WTC11 (cell line): ENCODE results near the gene NTMT1.

Source experiments
- KAT7 ChIP-seq: sonication (generic); formaldehyde crosslinking; IDR thresholded peaks from 2 replicates; pipeline ENCODE4 v1.8.1; 2023; ENCODE audit warnings: missing genetic modification reagents, mild to moderate bottlenecking, borderline replicate concordance
- NR1H2 ChIP-seq: sonication (generic); formaldehyde crosslinking; IDR thresholded peaks from 2 replicates; pipeline ENCODE4 v1.9.0; 2021; ENCODE audit warnings: mild to moderate bottlenecking, moderate library complexity, missing genetic modification reagents
- TF ChIP-seq, protein P1 (sequence below): sonication (generic); formaldehyde crosslinking; IDR thresholded peaks from 2 replicates; pipeline ENCODE4 v1.8.1; 2023; ENCODE audit warnings: mild to moderate bottlenecking, missing genetic modification reagents, moderate library complexity
- TF ChIP-seq, protein P2 (sequence below): fragments of 200-600 bp; IDR thresholded peaks from 2 replicates; pipeline ENCODE4 v1.8.0; 2022; ENCODE audit warnings: antibody characterized with exemption

DNA sequence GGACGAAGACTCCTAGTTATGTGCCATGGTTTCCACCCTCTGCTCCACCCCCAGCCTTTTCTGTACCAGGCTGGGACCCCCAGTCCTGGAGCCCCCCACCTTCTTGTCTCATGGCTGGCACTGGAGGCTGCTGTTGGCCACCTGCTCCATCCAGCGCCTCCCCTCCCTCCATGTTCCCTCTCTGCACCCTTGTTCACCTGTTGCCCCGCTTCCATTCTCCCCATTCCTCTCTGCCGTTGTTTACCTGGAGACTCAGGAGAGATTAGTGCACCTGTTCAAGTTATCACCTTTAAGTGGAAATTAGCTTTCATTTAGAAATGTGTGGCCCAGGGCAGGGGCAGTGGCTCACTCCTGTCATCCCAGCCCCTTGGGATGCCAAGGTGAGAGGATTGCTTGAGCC lies 7.2 kb downstream of the NTMT1 start:
- TF ChIP-seq, protein P1, sequence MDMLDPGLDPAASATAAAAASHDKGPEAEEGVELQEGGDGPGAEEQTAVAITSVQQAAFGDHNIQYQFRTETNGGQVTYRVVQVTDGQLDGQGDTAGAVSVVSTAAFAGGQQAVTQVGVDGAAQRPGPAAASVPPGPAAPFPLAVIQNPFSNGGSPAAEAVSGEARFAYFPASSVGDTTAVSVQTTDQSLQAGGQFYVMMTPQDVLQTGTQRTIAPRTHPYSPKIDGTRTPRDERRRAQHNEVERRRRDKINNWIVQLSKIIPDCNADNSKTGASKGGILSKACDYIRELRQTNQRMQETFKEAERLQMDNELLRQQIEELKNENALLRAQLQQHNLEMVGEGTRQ (CRISPR knock-in tag), result no peak
- TF ChIP-seq, protein P2, sequence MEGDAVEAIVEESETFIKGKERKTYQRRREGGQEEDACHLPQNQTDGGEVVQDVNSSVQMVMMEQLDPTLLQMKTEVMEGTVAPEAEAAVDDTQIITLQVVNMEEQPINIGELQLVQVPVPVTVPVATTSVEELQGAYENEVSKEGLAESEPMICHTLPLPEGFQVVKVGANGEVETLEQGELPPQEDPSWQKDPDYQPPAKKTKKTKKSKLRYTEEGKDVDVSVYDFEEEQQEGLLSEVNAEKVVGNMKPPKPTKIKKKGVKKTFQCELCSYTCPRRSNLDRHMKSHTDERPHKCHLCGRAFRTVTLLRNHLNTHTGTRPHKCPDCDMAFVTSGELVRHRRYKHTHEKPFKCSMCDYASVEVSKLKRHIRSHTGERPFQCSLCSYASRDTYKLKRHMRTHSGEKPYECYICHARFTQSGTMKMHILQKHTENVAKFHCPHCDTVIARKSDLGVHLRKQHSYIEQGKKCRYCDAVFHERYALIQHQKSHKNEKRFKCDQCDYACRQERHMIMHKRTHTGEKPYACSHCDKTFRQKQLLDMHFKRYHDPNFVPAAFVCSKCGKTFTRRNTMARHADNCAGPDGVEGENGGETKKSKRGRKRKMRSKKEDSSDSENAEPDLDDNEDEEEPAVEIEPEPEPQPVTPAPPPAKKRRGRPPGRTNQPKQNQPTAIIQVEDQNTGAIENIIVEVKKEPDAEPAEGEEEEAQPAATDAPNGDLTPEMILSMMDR, result no peak
- TF ChIP-seq KAT7 (CRISPR knock-in tag) (no peak), NR1H2 (CRISPR knock-in tag) (no peak)
